GM12873 (cell line): ENCODE measurements around the gene OPTC.

ENCODE experiments used
- CTCF ChIP-seq: IDR thresholded peaks from 2 replicates; pipeline ENCODE4 v1.5.1; 2012; ENCODE audit warnings: low read depth, mild to moderate bottlenecking, moderate library complexity, low read length, control low read depth; ENCODE audit not compliant: insufficient read depth; ENCODE audit errors: missing control alignments

OPTC gene

GRCh38 chr1:203557390-203557789 is 63.4 kb downstream of the OPTC start:
- no peak for TF ChIP-seq CTCF

- TF ChIP-seq CTCF = no peak
These were observed 64.3 kb downstream of the OPTC start for GRCh38 chr1:203558064-203558760.
